ENCODE measurements around the gene R3HDM1. TPM values are rescaled to one million over a fixed set of nuclear protein-coding genes. Genes with fewer than 3 reads are reported as not detected.
A peak's percentile ranks its signal among the peaks of the same experiment; 100 is the strongest.

Gene R3HDM1
- polyA plus RNA-seq, 2 of the 4 experiments (the other 2 are of a cell fraction) = 27.6 to 63.3 TPM

DNA sequence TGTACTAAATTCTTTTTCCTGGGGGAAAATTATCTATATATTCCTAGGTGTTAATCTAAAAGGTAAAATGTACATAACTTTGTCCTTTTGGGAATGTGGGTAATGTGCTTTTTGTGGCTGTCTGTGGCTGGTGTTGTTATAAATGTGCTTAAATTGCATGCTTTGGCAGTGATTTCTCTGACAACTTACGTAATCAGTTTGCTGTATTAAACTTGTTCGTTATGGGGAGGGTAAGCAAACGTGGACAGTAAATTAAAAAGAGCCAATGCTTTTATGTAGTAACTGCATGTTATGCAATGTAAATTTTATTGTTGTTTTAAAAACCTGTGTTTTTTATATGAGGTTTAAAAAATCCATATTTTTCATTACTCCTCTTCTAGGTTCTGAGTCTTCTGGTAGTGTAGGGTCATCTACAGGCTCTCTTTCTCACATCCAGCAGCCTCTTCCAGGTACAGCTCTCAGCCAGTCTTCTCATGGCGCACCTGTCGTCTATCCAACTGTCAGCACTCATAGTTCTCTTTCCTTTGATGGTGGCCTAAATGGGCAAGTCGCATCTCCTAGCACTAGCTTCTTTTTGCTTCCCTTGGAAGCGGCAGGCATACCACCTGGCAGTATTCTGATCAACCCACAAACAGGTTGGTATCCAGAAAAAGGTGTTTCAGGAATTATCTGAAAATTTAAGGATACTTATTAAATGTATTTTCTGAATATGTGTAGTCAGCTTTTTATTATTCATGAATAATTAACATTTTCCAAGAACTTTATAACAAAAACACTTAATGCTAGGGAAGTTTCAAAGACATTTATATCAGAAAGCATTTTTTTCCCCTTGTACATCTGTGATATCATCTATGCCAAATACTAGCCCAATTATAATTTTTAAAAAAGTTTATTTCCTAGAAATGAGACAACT, 110.1 kb downstream of the R3HDM1 start:
- FAIRE-seq (no peak), DNase-seq (ENCODE audit: low read depth in 1 of 2, low spot score in 1 of 2) (no peak), ATAC-seq (no peak)
- Histone ChIP-seq H3K27ac (no peak overlapping the region), H3K4me3 (no peak overlapping the region), H3K9me3 (no peaks in the 10 kb centered on the region), H3K4me2 (no peak overlapping the region), H3K4me1 (no peaks in the 10 kb centered on the region)
- 90% methylated on average over 7 of the region's 7 CpGs for WGBS (ENCODE audit: missing lambda C conversion rate)
- CTCF ChIA-PET = no interaction called here
- POLR2A ChIA-PET = interaction anchor here (0.6 kb wide), 1 partner anchor 101 kb away, joined by 3 read pairs; no protein-coding TSS in a partner anchor
- TF ChIP-seq HOXA7 (CRISPR knock-in tag; IDR thresholded peaks at IDR 0.05) (no peak), RNF2 (IDR thresholded peaks at IDR 0.05; ENCODE audit: borderline replicate concordance, low read depth) (no peak), EP300 (IDR thresholded peaks at IDR 0.05) (no peak), SMC3 (IDR thresholded peaks at IDR 0.05) (no peak), CEBPB (IDR thresholded peaks at IDR 0.05) (no peak), MAFK (IDR thresholded peaks at IDR 0.05; ENCODE audit: partially characterized antibody) (peak; percentile 45), ZSCAN20 (CRISPR knock-in tag; IDR thresholded peaks at IDR 0.05) (no peak)

- FAIRE-seq (no peak), ATAC-seq (no peak), DNase-seq (ENCODE audit: low read depth in 1 of 2, low spot score in 1 of 2) (no peak)
- Histone ChIP-seq H3K4me3 (no peak overlapping the region), H3K9me3 (no peaks in the 10 kb centered on the region), H3K27ac (no peak overlapping the region), H3K4me1 (no peaks in the 10 kb centered on the region), H3K4me2 (no peak overlapping the region)
- 64% methylated on average over 2 of the region's 2 CpGs for WGBS (ENCODE audit: missing lambda C conversion rate)
- TF ChIP-seq ZSCAN20 (CRISPR knock-in tag; IDR thresholded peaks at IDR 0.05) (no peak), CTCF (IDR thresholded peaks at IDR 0.05) (no peak), E2F6 (IDR thresholded peaks at IDR 0.05; ENCODE audit: borderline replicate concordance, low read depth) (no peak), NFE2L2 (conservative IDR thresholded peaks at IDR 0.05; ENCODE audit: low read length) (no peak), SMC3 (IDR thresholded peaks at IDR 0.05) (no peak), CBX2 (IDR thresholded peaks at IDR 0.05; ENCODE audit: borderline replicate concordance, low read depth) (no peak), KDM5A (IDR thresholded peaks at IDR 0.05) (no peak)
- TF ChIP-seq, protein P1, sequence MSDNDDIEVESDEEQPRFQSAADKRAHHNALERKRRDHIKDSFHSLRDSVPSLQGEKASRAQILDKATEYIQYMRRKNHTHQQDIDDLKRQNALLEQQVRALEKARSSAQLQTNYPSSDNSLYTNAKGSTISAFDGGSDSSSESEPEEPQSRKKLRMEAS (IDR thresholded peaks at IDR 0.05) = no peak
- ChIA-PET CTCF (interaction anchor here (1.3 to 1.5 kb wide), 2 partner anchors 10 to 62 kb away, joined by 3 to 5 read pairs; no protein-coding TSS in a partner anchor), POLR2A (no interaction called here)
Observed at GRCh38 chr2:135647836-135648579, 116.7 kb downstream of the R3HDM1 start.

DNA sequence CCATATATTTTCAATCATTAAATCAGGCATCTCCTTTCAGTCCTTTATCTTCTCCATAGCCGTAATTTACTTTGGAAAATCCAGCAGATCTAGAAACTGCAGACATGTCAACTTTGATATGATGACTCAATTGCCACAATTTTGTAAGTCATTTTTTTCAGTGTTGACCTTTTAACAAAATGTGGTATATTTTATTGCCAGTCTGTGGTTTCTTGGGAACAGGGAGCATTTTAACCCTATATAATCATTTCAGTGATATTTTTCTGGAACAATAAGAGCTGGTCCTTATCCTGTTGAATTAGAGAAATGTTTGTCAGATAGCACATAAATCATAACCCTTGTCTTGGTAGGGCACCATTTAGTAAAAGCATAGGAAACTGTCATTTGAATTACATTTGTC, 119.4 kb downstream of the R3HDM1 start:
- ChIA-PET CTCF (no interaction called here), POLR2A (no interaction called here)
- TF ChIP-seq RCOR1 (IDR thresholded peaks at IDR 0.05; ENCODE audit: low read depth, low read length) (no peak), HES2 (IDR thresholded peaks at IDR 0.05) (no peak), EHMT2 (IDR thresholded peaks at IDR 0.05; ENCODE audit: low read depth) (no peak), FOSL2 (IDR thresholded peaks at IDR 0.05) (no peak), FOSL2 (CRISPR knock-in tag; IDR thresholded peaks at IDR 0.05) (no peak), CHD4 (IDR thresholded peaks at IDR 0.05; ENCODE audit: borderline replicate concordance) (no peak), POLR2A (IDR thresholded peaks at IDR 0.05; ENCODE audit: low read length) (no peak), RAD21 (conservative IDR thresholded peaks at IDR 0.05 in 1 of 2, IDR thresholded peaks at IDR 0.05 in 1 of 2) (no peak), MAZ (IDR thresholded peaks at IDR 0.05; ENCODE audit: borderline replicate concordance, low read depth, low read length) (no peak), ESRRA (IDR thresholded peaks at IDR 0.05; ENCODE audit: borderline replicate concordance, low read length) (no peak)
- DNase-seq (ENCODE audit: low read depth in 1 of 2, low spot score in 1 of 2) (no peak), FAIRE-seq (no peak), ATAC-seq (no peak)
- Histone ChIP-seq H3K4me2 (no peak overlapping the region), H3K4me3 (no peak overlapping the region), H3K9me3 (no peaks in the 10 kb centered on the region), H3K4me1 (no peaks in the 10 kb centered on the region), H3K27ac (no peak overlapping the region)
- 100% methylated on average over 1 of the region's 1 CpG for WGBS (ENCODE audit: missing lambda C conversion rate)

Measured in A549 (cell line).